ENCODE data around the gene STK24. TPM values are rescaled to one million over a fixed set of nuclear protein-coding genes. Genes with fewer than 3 reads are reported as not detected.
A peak's percentile ranks its signal among the peaks of the same experiment; 100 is the strongest.

STK24 gene
- total and polyA plus RNA-seq, 10 of the 15 experiments (the other 5 are each of a cell fraction or from before 2014, with no cell fraction given) = 7.5 to 115 (median 52.9) TPM

DNA sequence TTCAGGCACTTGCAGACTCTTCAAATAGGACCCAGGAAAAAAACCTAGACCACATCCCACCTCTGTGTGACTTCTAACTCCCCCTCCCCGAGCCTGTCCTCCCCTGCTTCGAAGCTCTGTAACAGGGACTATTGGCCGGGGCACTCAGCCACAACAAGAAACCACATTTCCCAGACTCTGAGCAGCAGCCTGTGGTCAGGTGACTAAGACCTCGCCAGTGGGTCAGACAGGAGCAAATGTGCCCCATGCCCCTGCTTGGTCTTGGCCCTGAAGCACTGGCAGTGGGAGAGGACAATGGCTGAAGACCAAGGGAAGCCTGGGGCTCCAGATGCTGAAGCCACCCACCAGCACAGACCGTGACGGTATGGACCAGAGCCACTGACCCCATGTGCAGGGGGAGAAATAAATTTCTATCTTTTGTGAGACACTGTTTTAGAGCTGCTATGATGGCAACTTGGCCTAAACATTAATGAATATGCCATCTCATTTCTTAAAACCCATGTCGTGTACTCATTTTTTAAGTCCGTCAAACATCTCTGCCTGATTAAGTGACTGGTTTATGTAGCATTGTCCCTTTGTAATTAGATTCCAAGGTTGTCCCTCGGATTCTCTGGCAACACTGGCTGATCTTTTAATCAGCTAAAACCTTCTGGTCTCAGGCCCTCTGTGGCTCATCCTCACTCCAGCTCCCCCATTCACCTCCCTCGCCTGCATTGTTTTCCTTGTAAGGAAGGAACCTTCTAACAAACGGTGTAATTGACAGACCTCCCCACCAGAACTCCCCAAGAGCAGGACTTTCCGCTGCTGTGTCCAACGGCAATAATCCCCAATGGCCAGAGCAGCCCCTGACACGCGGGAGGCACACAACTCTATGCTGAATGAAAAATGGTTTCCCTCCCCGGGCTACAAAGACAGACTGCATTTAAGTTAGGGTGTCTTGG, 98.4 kb downstream of the STK24 start (continued):
- TF ChIP-seq, protein P1, sequence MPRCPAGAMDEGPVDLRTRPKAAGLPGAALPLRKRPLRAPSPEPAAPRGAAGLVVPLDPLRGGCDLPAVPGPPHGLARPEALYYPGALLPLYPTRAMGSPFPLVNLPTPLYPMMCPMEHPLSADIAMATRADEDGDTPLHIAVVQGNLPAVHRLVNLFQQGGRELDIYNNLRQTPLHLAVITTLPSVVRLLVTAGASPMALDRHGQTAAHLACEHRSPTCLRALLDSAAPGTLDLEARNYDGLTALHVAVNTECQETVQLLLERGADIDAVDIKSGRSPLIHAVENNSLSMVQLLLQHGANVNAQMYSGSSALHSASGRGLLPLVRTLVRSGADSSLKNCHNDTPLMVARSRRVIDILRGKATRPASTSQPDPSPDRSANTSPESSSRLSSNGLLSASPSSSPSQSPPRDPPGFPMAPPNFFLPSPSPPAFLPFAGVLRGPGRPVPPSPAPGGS (IDR thresholded peaks at IDR 0.05; ENCODE audit: borderline replicate concordance, insufficient read depth, low read depth, low read length, poor library complexity, severe bottlenecking) = no peak
- TF ChIP-seq LARP7 (IDR thresholded peaks at IDR 0.05) (no peak), SIN3A (IDR thresholded peaks at IDR 0.05; ENCODE audit: low read depth, low read length) (no peak), CEBPB (IDR thresholded peaks at IDR 0.05; ENCODE audit: borderline replicate concordance in 1 of 2, low read depth in 2 of 2, low read length in 2 of 2) (no peak), ZNF24 (IDR thresholded peaks at IDR 0.05) (no peak), MXI1 (IDR thresholded peaks at IDR 0.05; ENCODE audit: low read depth, low read length) (no peak), CBX3 (IDR thresholded peaks at IDR 0.05; ENCODE audit: borderline replicate concordance, low read depth) (no peak), BMI1 (IDR thresholded peaks at IDR 0.05; ENCODE audit: borderline replicate concordance) (no peak), SPI1 (IDR thresholded peaks at IDR 0.05; ENCODE audit: borderline replicate concordance, insufficient read depth, low read depth, low read length) (no peak), CHD4 (IDR thresholded peaks at IDR 0.05) (no peak), SIX5 (IDR thresholded peaks at IDR 0.05; ENCODE audit: low read depth, low read length, severe bottlenecking) (peak; percentile 17), NFYB (IDR thresholded peaks at IDR 0.05; ENCODE audit: insufficient read depth, low read depth, low read length) (no peak), RUNX3 (IDR thresholded peaks at IDR 0.05; ENCODE audit: low read length) (peak; percentile 97), ZNF622 (IDR thresholded peaks at IDR 0.05) (no peak), HDAC2 (IDR thresholded peaks at IDR 0.05) (no peak), EED (IDR thresholded peaks at IDR 0.05; ENCODE audit: low read depth) (peak; percentile 81), ZSCAN29 (IDR thresholded peaks at IDR 0.05) (no peak), SMARCA5 (IDR thresholded peaks at IDR 0.05) (no peak), CREB1 (IDR thresholded peaks at IDR 0.05; ENCODE audit: low read depth) (no peak)
- TF ChIP-seq, protein P2, sequence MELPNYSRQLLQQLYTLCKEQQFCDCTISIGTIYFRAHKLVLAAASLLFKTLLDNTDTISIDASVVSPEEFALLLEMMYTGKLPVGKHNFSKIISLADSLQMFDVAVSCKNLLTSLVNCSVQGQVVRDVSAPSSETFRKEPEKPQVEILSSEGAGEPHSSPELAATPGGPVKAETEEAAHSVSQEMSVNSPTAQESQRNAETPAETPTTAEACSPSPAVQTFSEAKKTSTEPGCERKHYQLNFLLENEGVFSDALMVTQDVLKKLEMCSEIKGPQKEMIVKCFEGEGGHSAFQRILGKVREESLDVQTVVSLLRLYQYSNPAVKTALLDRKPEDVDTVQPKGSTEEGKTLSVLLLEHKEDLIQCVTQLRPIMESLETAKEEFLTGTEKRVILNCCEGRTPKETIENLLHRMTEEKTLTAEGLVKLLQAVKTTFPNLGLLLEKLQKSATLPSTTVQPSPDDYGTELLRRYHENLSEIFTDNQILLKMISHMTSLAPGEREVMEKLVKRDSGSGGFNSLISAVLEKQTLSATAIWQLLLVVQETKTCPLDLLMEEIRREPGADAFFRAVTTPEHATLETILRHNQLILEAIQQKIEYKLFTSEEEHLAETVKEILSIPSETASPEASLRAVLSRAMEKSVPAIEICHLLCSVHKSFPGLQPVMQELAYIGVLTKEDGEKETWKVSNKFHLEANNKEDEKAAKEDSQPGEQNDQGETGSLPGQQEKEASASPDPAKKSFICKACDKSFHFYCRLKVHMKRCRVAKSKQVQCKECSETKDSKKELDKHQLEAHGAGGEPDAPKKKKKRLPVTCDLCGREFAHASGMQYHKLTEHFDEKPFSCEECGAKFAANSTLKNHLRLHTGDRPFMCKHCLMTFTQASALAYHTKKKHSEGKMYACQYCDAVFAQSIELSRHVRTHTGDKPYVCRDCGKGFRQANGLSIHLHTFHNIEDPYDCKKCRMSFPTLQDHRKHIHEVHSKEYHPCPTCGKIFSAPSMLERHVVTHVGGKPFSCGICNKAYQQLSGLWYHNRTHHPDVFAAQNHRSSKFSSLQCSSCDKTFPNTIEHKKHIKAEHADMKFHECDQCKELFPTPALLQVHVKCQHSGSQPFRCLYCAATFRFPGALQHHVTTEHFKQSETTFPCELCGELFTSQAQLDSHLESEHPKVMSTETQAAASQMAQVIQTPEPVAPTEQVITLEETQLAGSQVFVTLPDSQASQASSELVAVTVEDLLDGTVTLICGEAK (IDR thresholded peaks at IDR 0.05; ENCODE audit: borderline replicate concordance) = no peak
- TF ChIP-seq, protein P3, sequence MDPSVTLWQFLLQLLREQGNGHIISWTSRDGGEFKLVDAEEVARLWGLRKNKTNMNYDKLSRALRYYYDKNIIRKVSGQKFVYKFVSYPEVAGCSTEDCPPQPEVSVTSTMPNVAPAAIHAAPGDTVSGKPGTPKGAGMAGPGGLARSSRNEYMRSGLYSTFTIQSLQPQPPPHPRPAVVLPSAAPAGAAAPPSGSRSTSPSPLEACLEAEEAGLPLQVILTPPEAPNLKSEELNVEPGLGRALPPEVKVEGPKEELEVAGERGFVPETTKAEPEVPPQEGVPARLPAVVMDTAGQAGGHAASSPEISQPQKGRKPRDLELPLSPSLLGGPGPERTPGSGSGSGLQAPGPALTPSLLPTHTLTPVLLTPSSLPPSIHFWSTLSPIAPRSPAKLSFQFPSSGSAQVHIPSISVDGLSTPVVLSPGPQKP (IDR thresholded peaks at IDR 0.05; ENCODE audit: low read depth, low read length) = no peak
- TF ChIP-seq, protein P4, sequence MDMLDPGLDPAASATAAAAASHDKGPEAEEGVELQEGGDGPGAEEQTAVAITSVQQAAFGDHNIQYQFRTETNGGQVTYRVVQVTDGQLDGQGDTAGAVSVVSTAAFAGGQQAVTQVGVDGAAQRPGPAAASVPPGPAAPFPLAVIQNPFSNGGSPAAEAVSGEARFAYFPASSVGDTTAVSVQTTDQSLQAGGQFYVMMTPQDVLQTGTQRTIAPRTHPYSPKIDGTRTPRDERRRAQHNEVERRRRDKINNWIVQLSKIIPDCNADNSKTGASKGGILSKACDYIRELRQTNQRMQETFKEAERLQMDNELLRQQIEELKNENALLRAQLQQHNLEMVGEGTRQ (IDR thresholded peaks at IDR 0.05; ENCODE audit: borderline replicate concordance, low read depth, low read length) = no peak; the same call in 1 of the 2 replicates
